OCI-M2 (cell line): ENCODE measurements around the gene VPS13D.
"Not testable (repeated sequence)": the region's sequence is repeated elsewhere in the genome, so short reads cannot be mapped to it uniquely, and the experiment has no call there.

ENCODE experiments used
- DNase-seq: peaks from one replicate; lab custom pipeline; 2025; ENCODE audit not compliant: unreplicated experiment; lab: John Stamatoyannopoulos, UW

The VPS13D gene

DNA sequence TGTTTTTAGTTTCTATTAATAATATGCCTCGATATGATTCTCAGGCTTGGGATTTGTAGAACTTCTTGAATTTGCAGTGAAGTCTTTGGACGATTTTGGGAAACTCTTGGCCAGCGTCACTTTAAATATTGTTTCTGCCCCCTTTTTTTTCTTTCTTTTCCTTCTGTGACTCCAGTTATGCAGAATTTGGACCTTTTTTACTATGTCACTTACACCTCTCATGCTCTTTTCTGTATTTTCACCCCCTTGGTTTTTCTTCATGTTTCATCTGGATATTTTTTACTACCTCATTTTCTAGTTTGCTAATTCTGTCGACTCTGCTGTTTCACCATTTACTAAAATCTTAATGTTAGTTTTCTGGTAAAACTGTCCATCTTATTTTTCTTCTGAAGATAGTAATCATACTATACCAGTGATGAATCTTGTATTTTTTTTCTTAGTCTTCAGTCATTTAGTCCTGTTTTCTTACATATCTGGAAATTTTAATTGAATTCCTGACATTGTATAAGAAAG is 214.6 kb downstream of the VPS13D start:
- DNase-seq: no peak

GRCh38 chr1:12445257-12445656 is 215.4 kb downstream of the VPS13D start:
- DNase-seq: no peak

DNA sequence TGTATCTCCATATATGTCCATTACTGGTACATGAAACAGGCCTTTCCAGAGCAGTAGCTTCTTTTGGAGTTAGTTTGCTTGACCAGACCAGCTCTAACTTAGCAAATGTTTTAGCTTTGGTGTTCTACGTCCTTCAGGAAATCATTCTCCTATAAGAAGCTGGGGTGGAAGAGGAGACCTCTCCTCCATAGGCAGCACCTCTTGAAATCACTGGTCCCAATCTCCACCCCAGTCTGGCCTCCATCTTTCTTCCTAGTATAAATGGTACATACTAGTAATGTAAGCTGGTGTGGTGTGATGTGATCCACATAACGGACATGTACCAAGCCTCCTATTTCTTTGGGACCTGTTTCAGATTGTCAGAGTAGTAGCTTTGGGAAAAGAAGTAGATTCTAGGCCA is 216.8 kb downstream of the VPS13D start:
- DNase-seq: no peak

- DNase-seq: no peak
Observed at GRCh38 chr1:12447307-12447706, 217.5 kb downstream of the VPS13D start.

DNA sequence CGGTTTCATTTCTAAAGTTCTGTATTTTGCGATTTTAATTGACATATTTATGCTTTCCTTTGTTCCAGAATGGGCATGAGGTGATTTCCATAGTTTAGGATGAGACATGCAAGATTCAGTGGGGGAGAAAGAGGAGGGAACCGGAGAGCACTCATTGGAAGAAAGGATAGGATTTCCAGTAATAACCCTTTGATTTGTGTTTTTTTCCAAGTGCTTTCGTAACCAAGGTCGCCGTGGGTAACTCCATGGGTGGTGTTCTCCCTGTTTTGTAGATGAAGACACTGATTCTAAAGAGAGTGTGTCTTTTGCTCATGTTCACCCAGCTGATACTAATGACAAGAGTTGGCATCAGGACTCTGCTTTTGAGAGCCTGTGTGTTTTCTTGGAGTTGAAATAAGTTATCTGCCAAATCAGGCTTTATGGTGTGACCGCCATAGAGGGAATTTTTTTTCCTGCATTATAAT is 218.1 kb downstream of the VPS13D start:
- DNase-seq: no peak

DNA sequence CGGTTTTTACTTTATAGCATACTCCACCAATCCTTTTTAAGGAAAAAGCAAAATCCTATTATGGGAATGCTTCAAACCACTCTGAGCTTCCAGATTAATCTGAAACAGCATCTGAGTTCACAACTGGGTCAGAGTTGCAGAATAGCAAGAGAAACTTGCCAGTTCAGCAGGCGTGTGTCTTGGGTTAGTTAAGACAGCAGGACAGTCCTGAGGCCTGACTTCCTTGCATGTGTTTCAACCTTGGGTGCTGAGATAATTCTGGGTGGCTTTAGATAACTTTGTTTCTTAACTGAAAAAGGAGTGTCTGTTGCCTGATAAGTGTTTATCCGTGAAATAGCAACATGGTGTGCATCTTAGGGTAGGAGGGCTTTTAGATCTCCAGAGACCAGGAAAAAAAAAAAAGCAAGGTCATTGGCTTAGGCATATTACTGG is 218.9 kb downstream of the VPS13D start:
- peak; percentile 76 for DNase-seq

GRCh38 chr1:12450090-12450755 is 220.4 kb downstream of the VPS13D start:
- no peak for DNase-seq

GRCh38 chr1:12450756-12451559 is 221.1 kb downstream of the VPS13D start:
- DNase-seq: no peak

GRCh38 chr1:12451560-12451900 is 221.7 kb downstream of the VPS13D start:
- no peak for DNase-seq

GRCh38 chr1:12452262-12452661 is 222.4 kb downstream of the VPS13D start:
- DNase-seq: no peak

DNA sequence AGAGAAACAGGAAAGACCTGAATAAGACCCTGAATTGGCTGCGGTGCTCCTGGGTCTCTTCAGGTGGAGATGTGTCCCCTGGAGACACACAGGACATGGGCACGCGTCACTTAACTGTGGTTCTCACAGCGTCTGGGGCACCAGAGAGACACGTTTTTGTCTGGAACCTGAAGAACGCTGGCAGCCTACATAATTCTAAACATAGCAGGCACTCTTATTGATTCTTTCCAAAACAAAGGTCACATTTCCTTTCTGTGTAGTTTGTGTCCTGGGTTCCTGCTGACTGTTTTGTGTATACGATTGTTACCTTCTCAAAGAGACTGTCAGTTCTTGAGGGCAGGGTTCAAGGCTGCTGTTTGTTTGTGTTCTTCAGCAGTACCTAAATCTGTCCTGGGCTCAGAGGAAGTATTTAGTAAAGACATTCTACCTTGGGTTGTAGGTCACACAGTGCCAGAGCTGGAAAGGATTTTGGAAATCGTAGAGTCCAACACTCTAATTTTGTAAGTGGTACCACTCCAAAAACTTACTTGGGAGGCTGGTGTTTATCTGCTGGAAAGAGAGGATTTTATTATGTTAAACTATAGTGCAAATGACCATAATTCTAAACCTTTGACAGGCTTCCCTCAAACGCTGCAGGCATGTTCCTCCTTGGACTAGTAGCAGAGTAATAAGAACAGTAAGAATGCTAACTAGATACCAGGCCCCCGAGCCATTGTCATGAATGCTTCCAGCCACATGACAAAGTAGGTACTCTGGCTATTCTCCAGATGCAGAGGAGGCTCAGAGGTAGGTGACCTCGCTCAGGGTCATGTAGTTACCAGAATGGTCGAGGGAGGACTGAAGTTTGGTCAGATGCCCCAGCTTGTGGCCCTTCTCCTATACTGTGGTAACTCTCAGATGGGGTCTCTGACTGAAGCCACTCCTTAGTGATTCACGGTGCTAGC is 223.8 kb downstream of the VPS13D start:
- no peak for DNase-seq

DNA sequence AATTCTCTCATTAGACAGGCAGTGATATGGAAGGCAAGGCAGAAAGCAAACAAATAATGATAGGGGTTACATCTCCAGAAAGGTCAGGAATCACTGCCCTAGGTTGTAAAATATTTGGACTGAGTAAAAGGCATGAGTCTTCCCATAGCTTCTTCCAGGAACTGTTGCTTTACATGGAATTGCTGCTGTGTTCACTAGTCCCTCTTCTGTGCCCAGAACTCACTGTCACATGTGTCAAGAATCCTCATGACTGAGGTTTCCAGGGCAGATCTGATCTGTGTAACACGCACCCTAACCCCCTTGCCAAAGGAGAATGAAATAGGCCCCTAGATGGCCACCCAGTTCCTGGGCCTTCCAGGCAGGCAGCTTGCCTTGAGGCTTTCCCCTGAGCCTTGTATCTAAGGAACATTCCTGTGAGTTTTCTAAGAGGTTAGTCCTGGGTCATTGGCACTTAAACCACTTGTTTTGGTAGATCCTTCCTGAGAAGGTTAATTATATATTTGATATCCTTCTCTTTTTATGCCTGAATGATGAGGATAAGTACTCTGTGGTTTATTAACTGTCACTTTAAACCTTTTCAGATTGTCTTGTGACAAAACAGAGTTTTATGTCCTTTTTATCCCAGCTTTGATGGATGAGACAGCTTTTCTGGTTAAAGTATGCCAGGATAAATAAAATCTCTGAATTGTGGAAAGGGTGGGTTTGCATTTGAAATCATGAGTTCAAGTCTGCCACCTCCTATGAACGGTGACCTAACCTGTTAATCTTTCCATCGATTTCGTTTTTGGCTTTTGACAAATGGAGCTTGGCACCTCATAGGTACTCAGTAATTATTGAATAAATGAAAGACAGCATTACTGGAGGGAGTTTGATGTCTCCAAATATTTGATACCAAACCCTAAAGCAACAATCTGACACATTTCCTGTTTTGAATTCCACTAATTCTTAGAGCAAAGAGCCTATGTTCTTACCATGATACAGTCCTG is 224.9 kb downstream of the VPS13D start:
- DNase-seq: no peak

DNA sequence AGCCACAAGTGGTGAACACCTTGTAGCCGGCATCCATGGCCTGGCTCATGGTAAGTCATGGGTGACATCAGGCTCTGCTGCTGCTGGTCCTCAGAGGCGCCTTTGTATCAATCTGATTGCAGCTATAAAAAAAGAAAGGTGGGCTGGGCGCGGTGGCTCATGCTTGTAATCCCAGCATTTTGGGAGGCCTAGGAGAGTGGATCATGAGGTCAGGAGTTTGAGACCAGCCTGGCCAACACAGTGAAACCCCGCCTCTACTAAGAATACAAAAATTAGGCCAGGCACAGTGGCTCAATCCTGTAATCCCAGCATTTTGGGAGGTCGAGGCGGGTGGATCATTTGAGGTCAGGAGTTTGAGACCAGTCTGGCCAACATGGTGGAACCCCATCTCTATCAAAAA is 226.3 kb downstream of the VPS13D start:
- DNase-seq: not testable (repeated sequence)

- no peak for DNase-seq
Observed at GRCh38 chr1:12456979-12457378, 227.1 kb downstream of the VPS13D start.

GRCh38 chr1:12457771-12458170 is 227.9 kb downstream of the VPS13D start:
- DNase-seq: no peak

- DNase-seq: no peak
Observed at GRCh38 chr1:12458571-12458970, 228.7 kb downstream of the VPS13D start.

GRCh38 chr1:12460121-12460520 is 230.3 kb downstream of the VPS13D start:
- no peak for DNase-seq

DNA sequence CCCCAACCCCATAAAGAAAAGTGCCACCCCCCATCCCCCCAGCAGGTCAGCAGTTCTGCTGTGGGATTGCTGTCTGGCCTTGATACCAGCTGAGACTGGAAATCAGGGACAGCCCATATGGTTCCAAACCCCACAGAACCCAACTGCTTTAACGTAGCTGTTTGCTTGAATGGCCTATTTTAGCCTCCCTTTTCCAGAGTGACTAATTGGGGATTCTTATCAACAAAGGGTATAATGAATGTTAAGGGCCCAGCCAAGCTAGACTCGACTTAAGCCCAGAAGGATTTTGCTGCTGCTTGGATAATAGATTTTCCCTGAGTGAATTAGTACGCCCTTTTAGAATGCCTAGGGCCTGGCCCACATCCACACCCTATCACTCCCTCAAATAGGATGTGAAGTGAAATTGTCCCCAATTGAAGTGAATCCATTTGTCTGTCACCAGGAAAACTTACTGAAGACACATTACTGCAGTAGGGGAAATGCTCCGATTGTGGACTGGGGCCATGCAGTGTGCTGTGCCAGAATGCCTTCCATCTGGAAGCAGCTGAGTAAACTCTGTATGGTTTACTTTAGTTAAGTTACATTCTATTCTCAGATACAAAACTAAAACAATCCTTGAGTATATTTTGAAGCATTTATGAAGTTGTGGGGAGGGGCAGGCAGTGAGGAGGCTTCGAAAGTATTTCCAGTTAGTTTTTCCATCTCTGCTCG is 231.2 kb downstream of the VPS13D start:
- peak; percentile 49 for DNase-seq

DNA sequence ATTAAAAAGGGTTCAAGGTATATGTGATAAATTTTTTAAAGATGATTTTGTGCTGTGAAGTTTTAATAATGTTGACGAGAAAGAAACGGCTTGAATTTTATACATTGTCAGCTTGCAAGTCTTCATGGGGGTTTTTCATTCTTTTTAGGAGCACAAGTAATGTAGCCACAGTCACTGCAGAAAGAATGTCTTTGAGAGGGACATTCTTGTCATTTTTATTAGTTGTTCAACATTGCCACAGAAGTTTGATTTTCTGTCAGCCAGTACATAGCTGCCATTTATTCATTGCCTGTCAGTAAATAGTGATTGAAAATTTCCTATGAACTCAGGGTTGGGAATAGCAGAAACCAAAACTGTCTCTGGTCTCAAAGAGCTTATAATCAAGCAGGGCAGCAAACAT is 231.9 kb downstream of the VPS13D start:
- no peak for DNase-seq
